ENCODE data around the gene LRRK1. TPM values are rescaled to one million over a fixed set of nuclear protein-coding genes. Genes with fewer than 3 reads are reported as not detected.

The LRRK1 gene
- total and polyA plus RNA-seq, 2 of the 13 experiments (the other 11 are each of a cell fraction or from before 2014, with no cell fraction given): 0.13 to 1.2 TPM

- H3K36me3 ChIP-seq (replicated peaks in 1 of 2; ENCODE audit: control insufficient read depth in 1 of 2, insufficient read depth in 2 of 2, low read length in 2 of 2): no peaks in the 10 kb centered on the region
- H3K9me3 ChIP-seq (ENCODE audit: low read length): no peaks in the 10 kb centered on the region
- no peaks in the 10 kb centered on the region for H4K20me1 ChIP-seq (ENCODE audit: insufficient read depth, low read length)
- in situ Hi-C loops (cut with HindIII; ENCODE audit: extremely low pct_ligation_motif_present, low pct_unique_long_range_greater_than_20kb): no loop called here
- POLR2A ChIA-PET: no interaction called here
- TF ChIP-seq MEF2D (CRISPR knock-in tag; IDR thresholded peaks at IDR 0.05): no peak
- TF ChIP-seq ISL2 (CRISPR knock-in tag; IDR thresholded peaks at IDR 0.05): no peak
- TF ChIP-seq, protein P1, sequence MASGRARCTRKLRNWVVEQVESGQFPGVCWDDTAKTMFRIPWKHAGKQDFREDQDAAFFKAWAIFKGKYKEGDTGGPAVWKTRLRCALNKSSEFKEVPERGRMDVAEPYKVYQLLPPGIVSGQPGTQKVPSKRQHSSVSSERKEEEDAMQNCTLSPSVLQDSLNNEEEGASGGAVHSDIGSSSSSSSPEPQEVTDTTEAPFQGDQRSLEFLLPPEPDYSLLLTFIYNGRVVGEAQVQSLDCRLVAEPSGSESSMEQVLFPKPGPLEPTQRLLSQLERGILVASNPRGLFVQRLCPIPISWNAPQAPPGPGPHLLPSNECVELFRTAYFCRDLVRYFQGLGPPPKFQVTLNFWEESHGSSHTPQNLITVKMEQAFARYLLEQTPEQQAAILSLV (CRISPR knock-in tag; IDR thresholded peaks at IDR 0.05; ENCODE audit: borderline replicate concordance): no peak
- TF ChIP-seq ZNF616 (CRISPR knock-in tag; IDR thresholded peaks at IDR 0.05; ENCODE audit: low read depth): no peak
- no peak for TF ChIP-seq ZNF572 (CRISPR knock-in tag; IDR thresholded peaks at IDR 0.05)
- no peak for TF ChIP-seq FOSL2 (CRISPR knock-in tag; IDR thresholded peaks at IDR 0.05)
- TF ChIP-seq, protein P2, sequence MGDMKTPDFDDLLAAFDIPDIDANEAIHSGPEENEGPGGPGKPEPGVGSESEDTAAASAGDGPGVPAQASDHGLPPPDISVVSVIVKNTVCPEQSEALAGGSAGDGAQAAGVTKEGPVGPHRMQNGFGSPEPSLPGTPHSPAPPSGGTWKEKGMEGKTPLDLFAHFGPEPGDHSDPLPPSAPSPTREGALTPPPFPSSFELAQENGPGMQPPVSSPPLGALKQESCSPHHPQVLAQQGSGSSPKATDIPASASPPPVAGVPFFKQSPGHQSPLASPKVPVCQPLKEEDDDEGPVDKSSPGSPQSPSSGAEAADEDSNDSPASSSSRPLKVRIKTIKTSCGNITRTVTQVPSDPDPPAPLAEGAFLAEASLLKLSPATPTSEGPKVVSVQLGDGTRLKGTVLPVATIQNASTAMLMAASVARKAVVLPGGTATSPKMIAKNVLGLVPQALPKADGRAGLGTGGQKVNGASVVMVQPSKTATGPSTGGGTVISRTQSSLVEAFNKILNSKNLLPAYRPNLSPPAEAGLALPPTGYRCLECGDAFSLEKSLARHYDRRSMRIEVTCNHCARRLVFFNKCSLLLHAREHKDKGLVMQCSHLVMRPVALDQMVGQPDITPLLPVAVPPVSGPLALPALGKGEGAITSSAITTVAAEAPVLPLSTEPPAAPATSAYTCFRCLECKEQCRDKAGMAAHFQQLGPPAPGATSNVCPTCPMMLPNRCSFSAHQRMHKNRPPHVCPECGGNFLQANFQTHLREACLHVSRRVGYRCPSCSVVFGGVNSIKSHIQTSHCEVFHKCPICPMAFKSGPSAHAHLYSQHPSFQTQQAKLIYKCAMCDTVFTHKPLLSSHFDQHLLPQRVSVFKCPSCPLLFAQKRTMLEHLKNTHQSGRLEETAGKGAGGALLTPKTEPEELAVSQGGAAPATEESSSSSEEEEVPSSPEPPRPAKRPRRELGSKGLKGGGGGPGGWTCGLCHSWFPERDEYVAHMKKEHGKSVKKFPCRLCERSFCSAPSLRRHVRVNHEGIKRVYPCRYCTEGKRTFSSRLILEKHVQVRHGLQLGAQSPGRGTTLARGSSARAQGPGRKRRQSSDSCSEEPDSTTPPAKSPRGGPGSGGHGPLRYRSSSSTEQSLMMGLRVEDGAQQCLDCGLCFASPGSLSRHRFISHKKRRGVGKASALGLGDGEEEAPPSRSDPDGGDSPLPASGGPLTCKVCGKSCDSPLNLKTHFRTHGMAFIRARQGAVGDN (CRISPR knock-in tag; IDR thresholded peaks at IDR 0.05): no peak
- H3K9ac ChIP-seq (ENCODE audit: insufficient read depth, low read depth, low read length): no peak overlapping the region
- no peaks in the 10 kb centered on the region for H3K4me1 ChIP-seq (ENCODE audit: insufficient read depth, low read length)
- no peak overlapping the region for H3K4me3 ChIP-seq (replicated peaks in 1 of 3; ENCODE audit: insufficient read depth in 1 of 3, low read depth in 2 of 3, low read length in 3 of 3)
- H3K27me3 ChIP-seq (ENCODE audit: control insufficient read depth in 1 of 2, insufficient read depth in 2 of 2, low read length in 2 of 2): peaks cover 1 to 32% of the 10 kb centered on the region in 2 experiments; a peak in 4 of 5 replicates
- ATAC-seq (no peak), DNase-seq (ENCODE audit: low spot score) (no peak), FAIRE-seq (no peak)
- CTCF ChIA-PET (ENCODE audit: low intra/inter-chr PET ratio, low total read pairs): no interaction called here
- H2AFZ ChIP-seq (ENCODE audit: low read length): no peak overlapping the region
- H3K27ac ChIP-seq (ENCODE audit: extremely low read length, insufficient read depth, low read length): no peak overlapping the region
- no peaks in the 10 kb centered on the region for H3K79me2 ChIP-seq (ENCODE audit: insufficient read depth, low read length)
- no TSS peak for BruUV-seq (replicated peaks)
- no peak overlapping the region for H3K4me2 ChIP-seq (ENCODE audit: low read depth, low read length)
- 44% methylated on average over 4 of the region's 4 CpGs for WGBS (ENCODE audit: low lambda C conversion rate)
- intact Hi-C loops (cut with micrococcal nuclease; ENCODE audit: unreplicated experiment): no loop called here
Measured at GRCh38 chr15:100937171-100937570, 18.0 kb downstream of the LRRK1 start.
